Loucy (cell line): ENCODE data around the gene SUSD2.

Experiments used
- H2AFZ ChIP-seq: fragments of 200-600 bp; sonication (generic); 2 replicates; pipeline ENCODE4 v1.6.0; 2016; ENCODE audit warnings: antibody characterized with exemption, mild to moderate bottlenecking, low read length, moderate library complexity
- H3F3A ChIP-seq: fragments of 200-600 bp; 2 replicates; pipeline ENCODE4 v1.6.0; 2016; ENCODE audit warnings: antibody characterized with exemption, low read depth, mild to moderate bottlenecking
- H3K27me3 ChIP-seq: fragments of 200-600 bp; sonication (generic); 2 replicates; pipeline ENCODE4 v1.6.1; 2014; ENCODE audit warnings: low read length, mild to moderate bottlenecking; ENCODE audit not compliant: insufficient read depth, poor library complexity, severe bottlenecking
- H3K36me3 ChIP-seq: fragments of 200-600 bp; sonication (generic); 2 replicates; pipeline ENCODE4 v1.6.1; 2016; ENCODE audit warnings: low read length; ENCODE audit not compliant: insufficient read depth
- H3K4me1 ChIP-seq: fragments of 200-600 bp; sonication (generic); 2 replicates; pipeline ENCODE4 v1.5.1; 2014; ENCODE audit warnings: low read length, mild to moderate bottlenecking; ENCODE audit not compliant: insufficient read depth, poor library complexity, severe bottlenecking
- H3K4me2 ChIP-seq: fragments of 200-600 bp; sonication (generic); 2 replicates; pipeline ENCODE4 v1.6.0; 2014; ENCODE audit warnings: antibody characterized with exemption, low read length, low read depth, mild to moderate bottlenecking; ENCODE audit not compliant: poor library complexity, severe bottlenecking
- H3K4me3 ChIP-seq: fragments of 200-600 bp; sonication (generic); 2 replicates; pipeline ENCODE4 v1.5.1; 2014; ENCODE audit warnings: low read length, mild to moderate bottlenecking, mixed read lengths; ENCODE audit not compliant: poor library complexity, severe bottlenecking
- H3K79me2 ChIP-seq: fragments of 200-600 bp; sonication (generic); 2 replicates; pipeline ENCODE4 v1.6.1; 2014; ENCODE audit warnings: low read length; ENCODE audit not compliant: insufficient read depth
- H3K9ac ChIP-seq: fragments of 200-600 bp; sonication (generic); 2 replicates; pipeline ENCODE4 v1.6.0; 2014; ENCODE audit warnings: mild to moderate bottlenecking, low read depth, low read length, moderate library complexity; ENCODE audit not compliant: poor library complexity, severe bottlenecking
- H3K9me2 ChIP-seq: fragments of 200-600 bp; sonication (generic); replicated peaks from 2 replicates; pipeline ENCODE4 v1.6.1; 2016; ENCODE audit warnings: low read depth, low read length, mixed read lengths
- H3K9me3 ChIP-seq: fragments of 200-600 bp; sonication (generic); 2 replicates; pipeline ENCODE4 v1.6.1; 2014; ENCODE audit warnings: mild to moderate bottlenecking, antibody characterized with exemption, low read length, low read depth; ENCODE audit not compliant: insufficient read depth
- H4K20me1 ChIP-seq: fragments of 200-600 bp; sonication (generic); 2 replicates; pipeline ENCODE4 v1.6.0; 2014; ENCODE audit warnings: antibody characterized with exemption, low read length, mild to moderate bottlenecking; ENCODE audit not compliant: insufficient read depth, poor library complexity, severe bottlenecking
- EZH2phosphoT487 ChIP-seq: fragments of 200-600 bp; IDR thresholded peaks from 2 replicates; pipeline ENCODE4 v1.6.1; 2018; ENCODE audit warnings: antibody characterized with exemption, mild to moderate bottlenecking, moderate library complexity, borderline replicate concordance
- TF ChIP-seq, protein P1 (sequence below): fragments of 200-600 bp; sonication (generic); conservative IDR thresholded peaks from 2 replicates; pipeline ENCODE4 v1.5.1; 2014; ENCODE audit warnings: mild to moderate bottlenecking, antibody characterized with exemption, low read length

Gene SUSD2

DNA sequence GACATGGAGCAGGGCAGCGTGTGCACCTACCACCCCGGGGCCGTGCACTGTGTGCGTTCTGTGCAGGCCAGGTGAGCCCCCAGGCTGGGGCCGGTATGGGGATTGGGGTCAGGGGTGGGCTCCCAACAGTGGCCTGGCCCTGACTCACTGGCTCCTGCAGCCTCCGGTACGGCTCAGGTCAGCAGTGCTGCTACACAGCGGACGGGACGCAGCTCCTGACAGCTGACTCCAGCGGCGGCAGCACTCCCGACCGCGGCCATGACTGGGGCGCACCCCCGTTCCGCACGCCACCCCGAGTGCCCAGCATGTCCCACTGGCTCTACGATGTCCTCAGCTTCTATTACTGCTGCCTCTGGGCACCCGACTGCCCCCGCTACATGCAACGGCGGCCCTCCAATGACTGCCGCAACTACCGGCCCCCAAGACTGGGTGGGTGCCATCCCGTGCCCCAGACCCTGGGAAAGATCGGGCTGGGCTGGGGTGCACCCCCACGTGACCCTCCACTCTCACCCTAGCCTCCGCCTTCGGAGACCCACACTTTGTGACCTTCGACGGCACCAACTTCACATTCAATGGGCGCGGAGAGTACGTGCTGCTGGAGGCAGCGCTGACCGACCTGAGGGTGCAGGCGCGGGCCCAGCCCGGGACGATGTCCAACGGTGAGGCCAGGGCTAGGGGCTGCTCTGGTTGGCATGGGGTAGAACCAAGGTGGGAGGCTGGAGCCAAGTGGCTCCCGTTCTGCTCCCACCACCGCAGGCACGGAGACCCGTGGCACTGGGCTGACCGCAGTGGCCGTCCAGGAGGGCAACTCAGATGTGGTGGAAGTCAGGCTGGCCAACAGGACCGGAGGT is 4.4 kb downstream of the SUSD2 start:
- no peak overlapping the region for H3K4me2 ChIP-seq
- no peaks in the 10 kb centered on the region for H3K9me2 ChIP-seq
- H3K4me3 ChIP-seq = no peak overlapping the region
- no peaks in the 10 kb centered on the region for H3K27me3 ChIP-seq
- H3K36me3 ChIP-seq = no peaks in the 10 kb centered on the region
- H3K9ac ChIP-seq = no peak overlapping the region
- no peaks in the 10 kb centered on the region for H3K9me3 ChIP-seq
- H3K4me1 ChIP-seq = no peaks in the 10 kb centered on the region
- no peaks in the 10 kb centered on the region for H3F3A ChIP-seq
- no peaks in the 10 kb centered on the region for H4K20me1 ChIP-seq
- TF ChIP-seq, protein P1, sequence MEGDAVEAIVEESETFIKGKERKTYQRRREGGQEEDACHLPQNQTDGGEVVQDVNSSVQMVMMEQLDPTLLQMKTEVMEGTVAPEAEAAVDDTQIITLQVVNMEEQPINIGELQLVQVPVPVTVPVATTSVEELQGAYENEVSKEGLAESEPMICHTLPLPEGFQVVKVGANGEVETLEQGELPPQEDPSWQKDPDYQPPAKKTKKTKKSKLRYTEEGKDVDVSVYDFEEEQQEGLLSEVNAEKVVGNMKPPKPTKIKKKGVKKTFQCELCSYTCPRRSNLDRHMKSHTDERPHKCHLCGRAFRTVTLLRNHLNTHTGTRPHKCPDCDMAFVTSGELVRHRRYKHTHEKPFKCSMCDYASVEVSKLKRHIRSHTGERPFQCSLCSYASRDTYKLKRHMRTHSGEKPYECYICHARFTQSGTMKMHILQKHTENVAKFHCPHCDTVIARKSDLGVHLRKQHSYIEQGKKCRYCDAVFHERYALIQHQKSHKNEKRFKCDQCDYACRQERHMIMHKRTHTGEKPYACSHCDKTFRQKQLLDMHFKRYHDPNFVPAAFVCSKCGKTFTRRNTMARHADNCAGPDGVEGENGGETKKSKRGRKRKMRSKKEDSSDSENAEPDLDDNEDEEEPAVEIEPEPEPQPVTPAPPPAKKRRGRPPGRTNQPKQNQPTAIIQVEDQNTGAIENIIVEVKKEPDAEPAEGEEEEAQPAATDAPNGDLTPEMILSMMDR = no peak
- TF ChIP-seq EZH2phosphoT487 = no peak
- no peak overlapping the region for H2AFZ ChIP-seq
- H3K79me2 ChIP-seq = no peaks in the 10 kb centered on the region

GRCh38 chr22:24186352-24186740 is 5.1 kb downstream of the SUSD2 start:
- Histone ChIP-seq H3F3A (no peaks in the 10 kb centered on the region), H3K9me3 (no peaks in the 10 kb centered on the region), H3K9ac (no peak overlapping the region), H3K4me3 (no peak overlapping the region), H3K4me1 (no peaks in the 10 kb centered on the region), H3K36me3 (no peaks in the 10 kb centered on the region), H3K79me2 (no peaks in the 10 kb centered on the region), H3K27me3 (no peaks in the 10 kb centered on the region), H2AFZ (no peak overlapping the region), H3K4me2 (no peak overlapping the region), H3K9me2 (no peaks in the 10 kb centered on the region), H4K20me1 (no peaks in the 10 kb centered on the region)
- TF ChIP-seq EZH2phosphoT487 = no peak
- TF ChIP-seq, protein P1 = no peak

- Histone ChIP-seq H3K4me2 (no peak overlapping the region), H3K79me2 (no peaks in the 10 kb centered on the region), H3K4me3 (no peak overlapping the region), H3F3A (no peaks in the 10 kb centered on the region), H3K4me1 (no peaks in the 10 kb centered on the region), H3K9me2 (no peaks in the 10 kb centered on the region), H3K36me3 (no peaks in the 10 kb centered on the region), H3K27me3 (no peaks in the 10 kb centered on the region), H3K9me3 (no peaks in the 10 kb centered on the region), H4K20me1 (no peaks in the 10 kb centered on the region), H3K9ac (no peak overlapping the region), H2AFZ (no peak overlapping the region)
- no peak for TF ChIP-seq EZH2phosphoT487
- TF ChIP-seq, protein P1 = no peak
Measured at GRCh38 chr22:24186892-24187670, 5.8 kb downstream of the SUSD2 start.
